HEK293T (cell line): ENCODE data around the gene PPM1H.
A peak's percentile ranks its signal among the peaks of the same experiment; 100 is the strongest.

Source experiments
- CTCF ChIA-PET: fragments of 350-600 bp; formaldehyde crosslinking; extraction: SDS; loops from one replicate; lab custom pipeline; 2021; ENCODE audit warnings: antibody characterized with exemption, inconsistent platforms; lab: Yijun Ruan, JAX
- POLR2A ChIA-PET: fragments of 350-600 bp; formaldehyde crosslinking; extraction: SDS; loops from one replicate; lab custom pipeline; 2020; ENCODE audit warnings: antibody characterized with exemption, inconsistent platforms; lab: Yijun Ruan, JAX
- DNase-seq: peaks from one replicate; pipeline ENCODE4 v3.0.0; 2012; ENCODE audit warnings: mixed read lengths; ENCODE audit errors: extremely low spot score
- ARNT ChIP-seq: fragments of 450-650 bp; IDR thresholded peaks from 2 replicates; pipeline ENCODE4 v1.6.1; 2017; ENCODE audit warnings: mild to moderate bottlenecking
- BHLHE40 ChIP-seq: fragments of 450-650 bp; IDR thresholded peaks from 2 replicates; pipeline ENCODE4 v1.6.1; 2016; ENCODE audit warnings: mild to moderate bottlenecking, moderate library complexity, borderline replicate concordance
- CTBP1 ChIP-seq: fragments of 450-650 bp; IDR thresholded peaks from 2 replicates; pipeline ENCODE4 v1.6.1; 2016; ENCODE audit warnings: borderline replicate concordance
- ELF4 ChIP-seq: fragments of 450-650 bp; IDR thresholded peaks from 2 replicates; pipeline ENCODE4 v1.6.1; 2017; ENCODE audit warnings: antibody characterized with exemption
- FOXA1 ChIP-seq: fragments of 450-650 bp; IDR thresholded peaks from 2 replicates; pipeline ENCODE4 v1.6.1; 2016; ENCODE audit warnings: mild to moderate bottlenecking
- FOXK2 ChIP-seq: fragments of 450-650 bp; IDR thresholded peaks from 2 replicates; pipeline ENCODE4 v1.6.1; 2016; ENCODE audit warnings: mild to moderate bottlenecking
- FOXM1 ChIP-seq: fragments of 450-650 bp; IDR thresholded peaks from 2 replicates; pipeline ENCODE4 v1.6.1; 2017; ENCODE audit warnings: mild to moderate bottlenecking, borderline replicate concordance
- HDGF ChIP-seq: fragments of 450-650 bp; IDR thresholded peaks from 2 replicates; pipeline ENCODE4 v1.6.1; 2017; ENCODE audit warnings: antibody characterized with exemption, borderline replicate concordance
- L3MBTL2 ChIP-seq: fragments of 450-650 bp; conservative IDR thresholded peaks from 2 replicates; pipeline ENCODE4 v1.6.1; 2016; ENCODE audit warnings: mild to moderate bottlenecking
- LEF1 ChIP-seq: fragments of 450-650 bp; IDR thresholded peaks from 2 replicates; pipeline ENCODE4 v1.6.1; 2017; ENCODE audit warnings: mild to moderate bottlenecking, borderline replicate concordance
- NFRKB ChIP-seq: fragments of 450-650 bp; IDR thresholded peaks from 2 replicates; pipeline ENCODE4 v1.6.1; 2016; ENCODE audit warnings: mild to moderate bottlenecking, moderate library complexity
- SP1 ChIP-seq: fragments of 450-650 bp; IDR thresholded peaks from 2 replicates; pipeline ENCODE4 v1.6.1; 2017
- SUZ12 ChIP-seq: fragments of 450-650 bp; IDR thresholded peaks from 2 replicates; pipeline ENCODE4 v1.6.1; 2016; ENCODE audit warnings: mild to moderate bottlenecking
- TARDBP ChIP-seq: fragments of 450-650 bp; IDR thresholded peaks from 2 replicates; pipeline ENCODE4 v1.6.1; 2016
- ZNF384 ChIP-seq: fragments of 450-650 bp; IDR thresholded peaks from 2 replicates; pipeline ENCODE4 v1.6.1; 2016
- TF ChIP-seq, protein P1 (sequence below): fragments of 450-650 bp; IDR thresholded peaks from 2 replicates; pipeline ENCODE4 v1.6.1; 2016

The PPM1H gene

DNA sequence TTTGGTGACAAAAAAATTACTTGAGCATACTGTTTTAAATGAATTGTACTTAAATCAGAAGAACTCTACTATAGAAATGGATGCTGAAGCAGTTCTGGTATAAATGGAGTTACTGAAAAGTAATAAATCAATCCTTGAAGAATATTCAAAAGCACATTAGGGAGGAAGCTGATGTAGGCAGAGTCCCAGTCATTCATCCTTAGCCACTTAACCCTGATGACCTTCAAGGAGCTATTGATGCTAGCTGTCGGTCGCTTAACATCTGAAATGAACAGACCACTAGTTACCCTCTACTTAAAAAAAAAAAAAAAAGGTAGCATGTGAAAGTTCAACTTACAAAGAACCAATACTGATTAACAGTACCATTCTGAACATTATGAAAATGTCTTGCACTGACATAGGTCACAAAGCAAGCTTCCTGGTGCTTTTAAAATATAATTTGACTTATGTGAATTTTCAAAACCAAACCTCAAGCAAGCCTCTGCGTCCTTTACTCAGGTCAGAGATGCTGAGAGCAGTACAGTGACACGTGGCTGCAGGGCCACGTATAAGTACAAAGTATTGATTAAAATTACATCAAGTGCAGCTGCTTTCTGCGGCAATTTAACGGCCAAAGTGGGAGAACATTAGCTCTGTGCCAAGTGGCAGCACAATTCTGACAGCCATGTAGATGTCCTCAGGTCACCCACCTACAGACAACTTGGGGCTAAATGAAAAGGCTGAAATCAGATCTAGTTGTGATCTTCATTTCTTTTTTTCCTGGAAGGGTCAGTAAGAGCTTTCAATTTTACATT, 18.1 kb downstream of the PPM1H start:
- TF ChIP-seq FOXK2, result no peak
- TF ChIP-seq, protein P1, sequence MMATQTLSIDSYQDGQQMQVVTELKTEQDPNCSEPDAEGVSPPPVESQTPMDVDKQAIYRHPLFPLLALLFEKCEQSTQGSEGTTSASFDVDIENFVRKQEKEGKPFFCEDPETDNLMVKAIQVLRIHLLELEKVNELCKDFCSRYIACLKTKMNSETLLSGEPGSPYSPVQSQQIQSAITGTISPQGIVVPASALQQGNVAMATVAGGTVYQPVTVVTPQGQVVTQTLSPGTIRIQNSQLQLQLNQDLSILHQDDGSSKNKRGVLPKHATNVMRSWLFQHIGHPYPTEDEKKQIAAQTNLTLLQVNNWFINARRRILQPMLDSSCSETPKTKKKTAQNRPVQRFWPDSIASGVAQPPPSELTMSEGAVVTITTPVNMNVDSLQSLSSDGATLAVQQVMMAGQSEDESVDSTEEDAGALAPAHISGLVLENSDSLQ, result peak; percentile 43
- no peak for DNase-seq
- POLR2A ChIA-PET, result interaction anchor here (1.1 kb wide), 1 partner anchor 18 kb away, joined by 4 read pairs; the partner anchor contains the start of gene PPM1H
- CTCF ChIA-PET, result interaction anchor here (0.6 to 1.5 kb wide), 2 partner anchors 18 to 19 kb away, joined by 5 read pairs; no protein-coding TSS in a partner anchor

- POLR2A ChIA-PET, result no interaction called here
- CTCF ChIA-PET, result no interaction called here
- no peak for DNase-seq
- TF ChIP-seq TARDBP (no peak), FOXM1 (no peak), BHLHE40 (no peak), ELF4 (no peak), SUZ12 (no peak), CTBP1 (no peak), ZNF384 (no peak), NFRKB (no peak), LEF1 (no peak), SP1 (no peak), L3MBTL2 (no peak), FOXA1 (no peak), FOXK2 (no peak), ARNT (no peak), HDGF (no peak)
- TF ChIP-seq, protein P1, result no peak
These were observed 19.8 kb downstream of the PPM1H start for GRCh38 chr12:62915204-62915529.

- DNase-seq, result no peak
- POLR2A ChIA-PET, result interaction anchor here (1.8 kb wide), 1 partner anchor 19 kb away, joined by 4 read pairs; no protein-coding TSS in a partner anchor
- TF ChIP-seq ELF4 (no peak), BHLHE40 (no peak), LEF1 (no peak), TARDBP (no peak), SUZ12 (no peak), FOXA1 (no peak), HDGF (no peak), FOXM1 (no peak), FOXK2 (no peak), CTBP1 (no peak)
- TF ChIP-seq, protein P1, result no peak
- CTCF ChIA-PET, result no interaction called here
These were observed 20.3 kb downstream of the PPM1H start for GRCh38 chr12:62914443-62915203.

- ChIA-PET CTCF (no interaction called here), POLR2A (interaction anchor here (1.8 kb wide), 1 partner anchor 20 kb away, joined by 4 read pairs; no protein-coding TSS in a partner anchor)
- DNase-seq, result no peak
- TF ChIP-seq ELF4 (no peak), HDGF (no peak), ARNT (no peak), LEF1 (no peak), NFRKB (no peak), FOXK2 (no peak), BHLHE40 (no peak), TARDBP (no peak), CTBP1 (no peak), SUZ12 (no peak), FOXM1 (no peak), ZNF384 (no peak), SP1 (no peak), FOXA1 (no peak), L3MBTL2 (no peak)
- TF ChIP-seq, protein P1, result no peak
These were observed 21.6 kb downstream of the PPM1H start for GRCh38 chr12:62913380-62913779.

- DNase-seq, result no peak
- ChIA-PET CTCF (no interaction called here), POLR2A (interaction anchor here (1.8 kb wide), 1 partner anchor 21 kb away, joined by 4 read pairs; no protein-coding TSS in a partner anchor)
- no peak for TF ChIP-seq ZNF384
- TF ChIP-seq TARDBP, result no peak
- TF ChIP-seq CTBP1, result no peak
- no peak for TF ChIP-seq ARNT
- no peak for TF ChIP-seq ELF4
- no peak for TF ChIP-seq NFRKB
- TF ChIP-seq FOXM1, result no peak
- no peak for TF ChIP-seq SUZ12
- no peak for TF ChIP-seq FOXA1
- no peak for TF ChIP-seq HDGF
- no peak for TF ChIP-seq BHLHE40
- no peak for TF ChIP-seq FOXK2
- no peak for TF ChIP-seq SP1
- no peak for TF ChIP-seq LEF1
- TF ChIP-seq, protein P1, result no peak
These were observed 22.3 kb downstream of the PPM1H start for GRCh38 chr12:62912644-62913043.
